Endothelial cell of umbilical vein (primary cell): Measurements from ENCODE around the gene MCM6. TPM values are rescaled to one million over a fixed set of nuclear protein-coding genes. Genes with fewer than 3 reads are reported as not detected.

Source experiments
- BruUV-seq: library from RNA; stranded (reverse); fragments of 400-500 nt; replicated peaks from 2 replicates; lab custom pipeline; 2021; lab: Mats Ljungman, UMichigan
- CTCF ChIA-PET: fragments of 300-600, 350-600 bp; sonication (Branson Sonifier 250); formaldehyde crosslinking; loops from one replicate; lab custom pipeline; 2021; ENCODE audit warnings: antibody characterized with exemption, inconsistent platforms; lab: Charles Lee
- POLR2A ChIA-PET: fragments of 300-600, 350-600 bp; sonication (Branson Sonifier 250); formaldehyde crosslinking; loops from one replicate; lab custom pipeline; 2021; ENCODE audit warnings: antibody characterized with exemption, inconsistent platforms; lab: Charles Lee
- DNase-seq: peaks from one replicate; pipeline ENCODE4 v3.0.0-alpha.2; 2011; ENCODE audit warnings: low read depth, low spot score
- FAIRE-seq: peaks from 2 replicates; lab custom pipeline; 2011; peaks lifted over from hg19 to GRCh38; lab: Jason Lieb, UNC
- H2AFZ ChIP-seq: 2 replicates; pipeline ENCODE4 v1.6.0; 2012; ENCODE audit warnings: low read depth, low read length, control low read depth, inconsistent platforms
- H3K27ac ChIP-seq: 2 replicates; pipeline ENCODE4 v1.5.1; 2011; ENCODE audit warnings: low read depth, mild to moderate bottlenecking, control low read depth, low read length, moderate library complexity; ENCODE audit not compliant: insufficient read depth
- H3K27me3 ChIP-seq, 2 experiments: 2 replicates each; pipeline versions ENCODE4 v1.6.0 to v1.6.1; 2011; ENCODE audit warnings: low read length in 2 of 2, mixed read lengths in 1 of 2; ENCODE audit not compliant: control insufficient read depth in 2 of 2, insufficient read depth in 2 of 2
- H3K36me3 ChIP-seq, 2 experiments: 2 replicates in 1 of 2; 3 replicates in 1 of 2; pipeline ENCODE4 v1.5.1; 2011; ENCODE audit warnings: low read length in 2 of 2, mild to moderate bottlenecking in 1 of 2, moderate library complexity in 1 of 2; ENCODE audit not compliant: control insufficient read depth in 2 of 2, insufficient read depth in 2 of 2; ENCODE audit errors: extremely low read depth in 1 of 2
- H3K4me1 ChIP-seq: 3 replicates; pipeline ENCODE4 v1.5.1; 2011; ENCODE audit warnings: mild to moderate bottlenecking, low read length; ENCODE audit not compliant: control insufficient read depth, insufficient read depth; ENCODE audit errors: extremely low read depth
- H3K4me2 ChIP-seq: 2 replicates; pipeline ENCODE4 v1.6.1; 2011; ENCODE audit warnings: low read length, control low read depth, mixed read lengths; ENCODE audit not compliant: insufficient read depth
- H3K4me3 ChIP-seq, 3 experiments: fragments of 200-600 bp in 1 of 3; sonication (generic), shearing (Covaris generic) in 1 of 3; replicated peaks in 1 of 3; 2 replicates each; pipeline ENCODE4 v1.5.1; 2011 to 2016; ENCODE audit warnings: control low read depth in 3 of 3, low read length in 3 of 3, mild to moderate bottlenecking in 2 of 3, inconsistent platforms in 1 of 3, low read depth in 1 of 3, moderate library complexity in 1 of 3; ENCODE audit not compliant: insufficient read depth in 1 of 3
- H3K79me2 ChIP-seq: 2 replicates; pipeline ENCODE4 v1.6.0; 2012; ENCODE audit warnings: low read length, inconsistent platforms; ENCODE audit not compliant: control insufficient read depth, insufficient read depth
- H3K9ac ChIP-seq: replicated peaks from 2 replicates; pipeline ENCODE3; 2011; ENCODE audit warnings: low read length, control low read depth; ENCODE audit not compliant: insufficient read depth; ENCODE audit errors: extremely low read depth
- H3K9me1 ChIP-seq: replicated peaks from 3 replicates; pipeline ENCODE4 v1.6.0; 2011; ENCODE audit warnings: mild to moderate bottlenecking, low read length; ENCODE audit not compliant: control insufficient read depth, insufficient read depth; ENCODE audit errors: extremely low read depth
- H3K9me3 ChIP-seq: replicated peaks from 2 replicates; pipeline ENCODE4 v1.5.1; 2012; ENCODE audit warnings: low read length, inconsistent platforms; ENCODE audit not compliant: control insufficient read depth, insufficient read depth
- H4K20me1 ChIP-seq: replicated peaks from 2 replicates; pipeline ENCODE3; 2011; ENCODE audit warnings: mild to moderate bottlenecking, low read length; ENCODE audit not compliant: control insufficient read depth, insufficient read depth; ENCODE audit errors: extremely low read depth
- EZH2 ChIP-seq: IDR thresholded peaks from 2 replicates; pipeline ENCODE4 v1.6.1; 2012; ENCODE audit warnings: borderline replicate concordance, low read depth, mild to moderate bottlenecking, moderate library complexity, low read length, inconsistent platforms; ENCODE audit not compliant: severe bottlenecking
- GATA2 ChIP-seq: IDR thresholded peaks from 2 replicates; pipeline ENCODE4 v1.7.0; 2011; ENCODE audit warnings: low read depth, mild to moderate bottlenecking, moderate library complexity, mixed read lengths, low read length; ENCODE audit not compliant: insufficient read length, insufficient read depth
- JUN ChIP-seq: IDR thresholded peaks from 2 replicates; pipeline ENCODE4 v1.6.1; 2011; ENCODE audit warnings: borderline replicate concordance, low read depth; ENCODE audit not compliant: insufficient read length, insufficient read depth
- MAX ChIP-seq: IDR thresholded peaks from 2 replicates; pipeline ENCODE4 v1.6.1; 2011; ENCODE audit not compliant: insufficient read depth, insufficient read length
- POLR2A ChIP-seq: IDR thresholded peaks from 2 replicates; pipeline ENCODE4 v1.6.1; 2012; ENCODE audit warnings: low read depth, mild to moderate bottlenecking, control low read depth, low read length
- POLR2AphosphoS5 ChIP-seq: IDR thresholded peaks from 2 replicates; pipeline ENCODE4 v1.6.1; 2012; ENCODE audit warnings: low read depth, mild to moderate bottlenecking, control low read depth, low read length, moderate library complexity; ENCODE audit not compliant: insufficient read depth
- dilution Hi-C: fragments of 300-500 bp; cut with MboI; formaldehyde crosslinking; loops from one replicate; pipeline ENCODE4 v1.15.0; 2019; ENCODE audit warnings: low sequenced_read_pairs; ENCODE audit not compliant: extremely low pct_ligation_motif_present
- intact Hi-C: fragments of 100-400 bp; cut with micrococcal nuclease; formaldehyde crosslinking; loops from one replicate; pipeline ENCODE4 v1.10.0; 2022
- polyA plus RNA-seq, 4 experiments: library from polyadenylated mRNA; depleted of rRNA in 3 of 4; stranded (reverse) in 3 of 4; unstranded in 1 of 4; fragments of >200 nt; gene quantifications; 2 replicates each; pipeline versions ENCODE4 v1.2.1 to v1.2.3, GENCODE V29; 2011 to 2012; ENCODE audit warnings: missing spikeins in 1 of 4
- total RNA-seq: library from RNA; stranded (reverse); gene quantifications from 2 replicates; pipeline ENCODE4 v1.2.3, GENCODE V29; 2021
- TF ChIP-seq, protein P1 (sequence below), 2 donors: IDR thresholded peaks; 1 replicate in 1 of 2; 2 replicates in 1 of 2; pipeline ENCODE4 v1.5.1; 2011; ENCODE audit warnings: low read length in 2 of 2, mild to moderate bottlenecking in 2 of 2, moderate library complexity in 2 of 2, control low read depth in 1 of 2, inconsistent platforms in 1 of 2, low read depth in 1 of 2; ENCODE audit not compliant: insufficient read depth in 1 of 2; ENCODE audit errors: extremely low read depth in 1 of 2

The MCM6 gene
- total and polyA plus RNA-seq, 2 donors (not counting 3 experiments of a cell fraction or from before 2014, with no cell fraction given), result 20.6 to 52.6 TPM

DNA sequence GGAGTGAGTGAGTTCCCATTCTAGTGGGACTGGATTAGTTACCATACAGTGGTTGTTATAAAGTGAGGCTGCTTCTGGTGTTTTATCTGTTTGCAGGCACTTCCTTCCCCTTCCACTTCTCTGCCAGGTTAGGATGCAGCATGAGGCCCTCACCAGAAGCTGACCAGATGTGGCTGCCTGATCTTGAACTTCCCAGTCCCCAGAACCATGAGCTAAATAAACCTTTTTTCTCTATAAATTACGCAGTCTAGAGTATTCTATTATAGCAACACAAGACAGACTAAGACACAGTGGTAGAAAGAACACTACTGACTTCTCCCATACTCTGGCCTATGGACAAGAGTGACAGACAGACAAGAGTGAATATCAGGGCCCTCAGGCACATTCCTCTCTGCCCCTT lies 53.4 kb downstream of the MCM6 start:
- DNase-seq (no peak), FAIRE-seq (no peak)
- no peaks in the 10 kb centered on the region for H3K9me1 ChIP-seq
- H3K27ac ChIP-seq, result no peak overlapping the region
- intact Hi-C loops, result no loop called here
- no peaks in the 10 kb centered on the region for H3K79me2 ChIP-seq
- CTCF ChIA-PET, result no interaction called here
- no peaks in the 10 kb centered on the region for H4K20me1 ChIP-seq
- H3K9me3 ChIP-seq, result no peaks in the 10 kb centered on the region
- no peaks in the 10 kb centered on the region for H3K4me1 ChIP-seq
- dilution Hi-C loops, result no loop called here
- no peak for TF ChIP-seq EZH2
- TF ChIP-seq GATA2, result no peak
- no peak for TF ChIP-seq JUN
- TF ChIP-seq, protein P1, sequence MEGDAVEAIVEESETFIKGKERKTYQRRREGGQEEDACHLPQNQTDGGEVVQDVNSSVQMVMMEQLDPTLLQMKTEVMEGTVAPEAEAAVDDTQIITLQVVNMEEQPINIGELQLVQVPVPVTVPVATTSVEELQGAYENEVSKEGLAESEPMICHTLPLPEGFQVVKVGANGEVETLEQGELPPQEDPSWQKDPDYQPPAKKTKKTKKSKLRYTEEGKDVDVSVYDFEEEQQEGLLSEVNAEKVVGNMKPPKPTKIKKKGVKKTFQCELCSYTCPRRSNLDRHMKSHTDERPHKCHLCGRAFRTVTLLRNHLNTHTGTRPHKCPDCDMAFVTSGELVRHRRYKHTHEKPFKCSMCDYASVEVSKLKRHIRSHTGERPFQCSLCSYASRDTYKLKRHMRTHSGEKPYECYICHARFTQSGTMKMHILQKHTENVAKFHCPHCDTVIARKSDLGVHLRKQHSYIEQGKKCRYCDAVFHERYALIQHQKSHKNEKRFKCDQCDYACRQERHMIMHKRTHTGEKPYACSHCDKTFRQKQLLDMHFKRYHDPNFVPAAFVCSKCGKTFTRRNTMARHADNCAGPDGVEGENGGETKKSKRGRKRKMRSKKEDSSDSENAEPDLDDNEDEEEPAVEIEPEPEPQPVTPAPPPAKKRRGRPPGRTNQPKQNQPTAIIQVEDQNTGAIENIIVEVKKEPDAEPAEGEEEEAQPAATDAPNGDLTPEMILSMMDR (IDR thresholded peaks at IDR 0.05; ENCODE audit: extremely low read depth in 1 of 2, insufficient read depth in 1 of 2, low read depth in 1 of 2, low read length in 2 of 2), result no peak
- TF ChIP-seq MAX, result no peak
- no peak for TF ChIP-seq POLR2A
- no peak for TF ChIP-seq POLR2AphosphoS5
- POLR2A ChIA-PET, result no interaction called here
- H3K9ac ChIP-seq, result no peak overlapping the region
- no peak overlapping the region for H3K4me3 ChIP-seq
- no peak overlapping the region for H3K4me2 ChIP-seq
- no peak overlapping the region for H2AFZ ChIP-seq
- no TSS peak for BruUV-seq
- H3K36me3 ChIP-seq, result no peaks in the 10 kb centered on the region
- H3K27me3 ChIP-seq, result peaks cover 0 to 4% of the 10 kb centered on the region in 2 experiments
